ENCODE measurements around the gene CEP72. TPM values are rescaled to one million over a fixed set of nuclear protein-coding genes. Genes with fewer than 3 reads are reported as not detected.
A peak's percentile ranks its signal among the peaks of the same experiment; 100 is the strongest.

Gene CEP72
- total RNA-seq, 3 donors from 2014 or later, result 1.9 to 10.5 (median 4.3) TPM

GRCh38 chr5:616484-617039, 4.4 kb downstream of the CEP72 start:
- TF ChIP-seq POLR2A (IDR thresholded peaks at IDR 0.05) (no peak), POLR2AphosphoS5 (IDR thresholded peaks at IDR 0.05) (no peak), CTCF (IDR thresholded peaks at IDR 0.05) (no peak)

GRCh38 chr5:617896-618295, 5.8 kb downstream of the CEP72 start:
- DNase-seq (ENCODE audit: low spot score in 2 of 2), result no peak
- intact Hi-C loops (cut with DNase I; ENCODE audit: low total_unique reads), result no loop called here
- no peak for TF ChIP-seq POLR2AphosphoS5 (IDR thresholded peaks at IDR 0.05)
- no peak for TF ChIP-seq POLR2A (IDR thresholded peaks at IDR 0.05)
- no peak for TF ChIP-seq CTCF (IDR thresholded peaks at IDR 0.05)
- no peaks in the 10 kb centered on the region for H3K27me3 ChIP-seq
- no peaks in the 10 kb centered on the region for H3K36me3 ChIP-seq
- H3K9me3 ChIP-seq, result no peaks in the 10 kb centered on the region
- H3K27ac ChIP-seq, result no peak overlapping the region
- H3K4me3 ChIP-seq, result no peak overlapping the region
- H3K4me1 ChIP-seq, result no peaks in the 10 kb centered on the region

More at GRCh38 chr5:616484-617039, 4.4 kb downstream of the CEP72 start:
- no peaks in the 10 kb centered on the region for H3K27me3 ChIP-seq
- H3K4me3 ChIP-seq, result no peak overlapping the region
- peak in 1 of 2 donors; percentile 45 for DNase-seq (ENCODE audit: low spot score in 2 of 2)
- H3K27ac ChIP-seq, result no peak overlapping the region
- H3K9me3 ChIP-seq, result no peaks in the 10 kb centered on the region
- no peaks in the 10 kb centered on the region for H3K36me3 ChIP-seq
- H3K4me1 ChIP-seq, result no peaks in the 10 kb centered on the region
- intact Hi-C loops (cut with DNase I; ENCODE audit: low total_unique reads), result no loop called here

GRCh38 chr5:618450-618849, 6.3 kb downstream of the CEP72 start:
- Histone ChIP-seq H3K27ac (no peak overlapping the region), H3K36me3 (no peaks in the 10 kb centered on the region), H3K4me3 (no peak overlapping the region), H3K27me3 (no peaks in the 10 kb centered on the region), H3K9me3 (no peaks in the 10 kb centered on the region), H3K4me1 (no peaks in the 10 kb centered on the region)
- TF ChIP-seq POLR2AphosphoS5 (IDR thresholded peaks at IDR 0.05) (no peak), CTCF (IDR thresholded peaks at IDR 0.05) (no peak), POLR2A (IDR thresholded peaks at IDR 0.05) (no peak)
- intact Hi-C loops (cut with DNase I; ENCODE audit: low total_unique reads), result no loop called here
- DNase-seq (ENCODE audit: low spot score in 2 of 2), result peak in 1 of 2 donors; percentile 19

- DNase-seq (ENCODE audit: low spot score in 2 of 2), result peak in 1 of 2 donors; percentile 45
- Histone ChIP-seq H3K27ac (no peak overlapping the region), H3K27me3 (no peaks in the 10 kb centered on the region), H3K4me1 (no peaks in the 10 kb centered on the region), H3K9me3 (no peaks in the 10 kb centered on the region), H3K36me3 (no peaks in the 10 kb centered on the region), H3K4me3 (no peak overlapping the region)
- TF ChIP-seq POLR2A (IDR thresholded peaks at IDR 0.05), result no peak
- no peak for TF ChIP-seq POLR2AphosphoS5 (IDR thresholded peaks at IDR 0.05)
- no peak for TF ChIP-seq CTCF (IDR thresholded peaks at IDR 0.05)
- intact Hi-C loops (cut with DNase I; ENCODE audit: low total_unique reads), result no loop called here
Observed at GRCh38 chr5:619444-619843, 7.3 kb downstream of the CEP72 start.

- Histone ChIP-seq H3K36me3 (no peaks in the 10 kb centered on the region), H3K27me3 (no peaks in the 10 kb centered on the region), H3K4me3 (no peak overlapping the region), H3K9me3 (no peaks in the 10 kb centered on the region), H3K4me1 (no peaks in the 10 kb centered on the region), H3K27ac (no peak overlapping the region)
- TF ChIP-seq POLR2AphosphoS5 (IDR thresholded peaks at IDR 0.05) (no peak), POLR2A (IDR thresholded peaks at IDR 0.05) (no peak), CTCF (IDR thresholded peaks at IDR 0.05) (no peak)
- intact Hi-C loops (cut with DNase I; ENCODE audit: low total_unique reads), result no loop called here
- DNase-seq (ENCODE audit: low spot score in 2 of 2), result peak in 1 of 2 donors; percentile 28
Observed at GRCh38 chr5:620152-620551, 8.0 kb downstream of the CEP72 start.

Data from breast epithelium (tissue), 4 donors.